NOMO-1 (cell line): ENCODE data around the gene OR52E6.

Experiments used
- DNase-seq, 2 experiments: peaks; one replicate each; lab custom pipeline; 2025; ENCODE audit not compliant: unreplicated experiment in 2 of 2; lab: John Stamatoyannopoulos, UW

The OR52E6 gene

DNA sequence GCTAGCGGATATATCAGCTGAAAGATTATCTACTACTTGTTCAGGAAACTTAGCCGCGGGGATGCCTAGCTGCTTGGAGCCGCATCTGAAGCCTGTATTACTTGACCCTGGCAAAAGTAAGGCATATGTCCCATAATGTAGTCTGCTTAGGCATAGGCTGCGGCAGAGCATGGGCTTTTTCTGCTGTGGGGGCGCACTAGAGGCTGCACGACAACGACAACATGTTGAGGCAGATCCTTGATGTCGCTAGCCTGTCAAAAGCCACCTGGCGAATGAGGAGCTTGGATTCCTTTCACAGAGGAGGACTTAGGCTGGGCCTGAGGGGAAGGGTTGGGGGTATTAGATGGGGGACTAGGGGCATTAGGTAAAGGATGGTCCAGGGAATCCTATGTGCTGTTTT lies 34.1 kb downstream of the OR52E6 start:
- no peak for DNase-seq

DNA sequence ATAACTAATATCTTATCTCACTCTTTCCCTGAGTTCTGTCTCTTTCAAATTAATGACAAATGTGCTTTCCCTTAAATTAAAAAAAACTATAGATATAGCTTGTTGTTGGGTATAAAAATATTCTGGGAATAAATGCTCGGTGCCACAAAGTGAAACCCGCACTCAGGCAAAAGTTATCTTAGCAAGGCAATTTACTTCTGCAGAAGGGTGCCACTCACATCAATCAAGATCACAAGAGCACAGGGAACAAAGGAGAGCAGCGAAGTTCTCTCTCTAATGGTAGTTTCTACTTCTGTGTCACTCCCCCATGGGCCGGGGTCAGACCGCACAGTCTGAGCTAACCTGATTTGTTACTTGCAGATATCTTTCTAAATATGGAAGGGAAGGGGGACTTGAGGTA lies 37.7 kb downstream of the OR52E6 start:
- DNase-seq = no peak

DNA sequence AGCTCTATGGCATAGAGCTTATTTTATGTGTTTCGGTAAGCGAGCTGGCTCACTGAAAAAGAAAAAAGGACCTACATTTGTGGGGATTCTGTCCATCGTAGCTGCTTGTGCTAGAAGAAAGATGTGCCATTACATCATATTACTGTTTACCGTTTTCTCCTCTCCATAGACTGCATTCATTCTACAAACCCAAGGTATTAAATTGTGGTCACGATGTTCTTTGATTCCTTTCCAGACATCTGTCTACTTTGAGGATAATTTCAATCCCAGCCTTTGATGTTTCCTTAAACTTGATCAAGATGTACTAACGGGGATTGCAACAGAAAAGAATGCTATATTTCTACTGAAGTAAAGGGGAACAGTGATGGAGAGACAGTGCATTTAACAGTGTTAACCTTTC lies 45.2 kb downstream of the OR52E6 start:
- no peak for DNase-seq

DNA sequence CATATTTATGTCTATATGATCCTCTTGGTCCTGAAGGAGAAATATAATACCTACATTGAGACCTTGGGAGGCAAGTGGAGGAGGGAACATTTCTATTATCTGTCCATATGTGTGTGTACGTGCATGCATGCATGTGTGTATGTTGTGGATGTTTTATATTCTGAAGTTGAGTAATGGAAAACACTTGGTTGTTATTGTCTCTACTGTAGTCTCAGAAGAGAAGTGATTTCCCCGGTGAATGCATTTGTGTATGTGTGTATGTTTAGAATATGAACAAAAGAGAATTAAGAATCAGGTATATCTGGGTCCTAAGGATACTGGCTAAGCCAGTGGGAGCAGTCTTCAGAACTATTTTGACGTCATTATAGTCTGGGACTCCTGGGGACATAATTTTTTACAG lies 50.5 kb downstream of the OR52E6 start, which contains the start of gene OR52N1:
TSS of gene OR52N1 (minus strand) at position 101 of the 400 bp plus-strand sequence. CDS start 2,449 bp downstream, outside the sequence.
- no peak for DNase-seq
